Measurements from ENCODE around the gene FXYD1.

GRCh38 chr19:35095667-35096368 lies 42.8 kb upstream of the FXYD1 start:
- no peak for TF ChIP-seq CTCF (IDR thresholded peaks at IDR 0.05; ENCODE audit: low read length)
- no peak for TF ChIP-seq EZH2phosphoT487 (IDR thresholded peaks at IDR 0.05; ENCODE audit: low read length)
